ENCODE data around the gene ZFAND3. TPM values are rescaled to one million over a fixed set of nuclear protein-coding genes. Genes with fewer than 3 reads are reported as not detected.

Gene ZFAND3
- total RNA-seq, 4 donors from 2014 or later: 45.0 to 55.2 (median 49.5) TPM

DNA sequence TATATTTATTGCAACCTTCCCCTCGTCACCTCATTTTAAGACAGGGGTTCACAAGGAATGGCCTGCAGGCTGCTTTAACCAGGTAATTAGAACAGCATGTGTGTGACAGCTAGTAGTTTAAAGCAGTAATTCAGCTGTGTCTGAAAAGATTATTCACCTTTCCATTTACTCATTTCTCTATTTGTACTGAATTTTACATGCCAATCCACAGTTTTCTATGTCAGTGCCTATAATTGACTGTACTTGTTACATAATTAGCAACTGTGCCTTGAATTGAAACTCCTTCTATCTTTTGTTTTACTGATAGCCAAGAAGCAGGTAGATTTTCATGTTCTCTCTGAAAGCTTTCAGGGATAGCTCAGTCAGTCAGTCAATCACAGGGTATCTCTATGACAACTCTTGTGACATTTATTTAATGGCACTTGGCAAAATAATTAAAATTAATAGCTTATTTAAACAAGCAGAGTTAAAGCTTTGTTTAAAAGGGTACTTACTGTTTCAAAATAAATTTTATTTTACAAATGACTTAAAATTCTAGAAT, 214.0 kb downstream of the ZFAND3 start:
- H3K27me3 ChIP-seq: no peaks in the 10 kb centered on the region
- ATAC-seq (no peak), DNase-seq (no peak)
- intact Hi-C loops (cut with DNase I; ENCODE audit: low total_unique reads): no loop called here
- H3K4me1 ChIP-seq: peaks cover 38 to 52% of the 10 kb centered on the region in 2 donors
- no peaks in the 10 kb centered on the region for H3K36me3 ChIP-seq
- in situ Hi-C loops (cut with MboI; ENCODE audit: low sequenced_read_pairs in 4 of 4): loop anchor here in 1 of 4 donors (25.0 kb wide), 1 partner anchor 454 kb away; no protein-coding TSS in a partner anchor
- no peaks in the 10 kb centered on the region for H3K9me3 ChIP-seq
- no peak overlapping the region for H3K4me3 ChIP-seq
- TF ChIP-seq POLR2A (IDR thresholded peaks at IDR 0.05): no peak
- TF ChIP-seq, protein P1, sequence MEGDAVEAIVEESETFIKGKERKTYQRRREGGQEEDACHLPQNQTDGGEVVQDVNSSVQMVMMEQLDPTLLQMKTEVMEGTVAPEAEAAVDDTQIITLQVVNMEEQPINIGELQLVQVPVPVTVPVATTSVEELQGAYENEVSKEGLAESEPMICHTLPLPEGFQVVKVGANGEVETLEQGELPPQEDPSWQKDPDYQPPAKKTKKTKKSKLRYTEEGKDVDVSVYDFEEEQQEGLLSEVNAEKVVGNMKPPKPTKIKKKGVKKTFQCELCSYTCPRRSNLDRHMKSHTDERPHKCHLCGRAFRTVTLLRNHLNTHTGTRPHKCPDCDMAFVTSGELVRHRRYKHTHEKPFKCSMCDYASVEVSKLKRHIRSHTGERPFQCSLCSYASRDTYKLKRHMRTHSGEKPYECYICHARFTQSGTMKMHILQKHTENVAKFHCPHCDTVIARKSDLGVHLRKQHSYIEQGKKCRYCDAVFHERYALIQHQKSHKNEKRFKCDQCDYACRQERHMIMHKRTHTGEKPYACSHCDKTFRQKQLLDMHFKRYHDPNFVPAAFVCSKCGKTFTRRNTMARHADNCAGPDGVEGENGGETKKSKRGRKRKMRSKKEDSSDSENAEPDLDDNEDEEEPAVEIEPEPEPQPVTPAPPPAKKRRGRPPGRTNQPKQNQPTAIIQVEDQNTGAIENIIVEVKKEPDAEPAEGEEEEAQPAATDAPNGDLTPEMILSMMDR (IDR thresholded peaks at IDR 0.05 in 4 of 5, conservative IDR thresholded peaks at IDR 0.05 in 1 of 5): no peak
- H3K27ac ChIP-seq: no peak overlapping the region

DNA sequence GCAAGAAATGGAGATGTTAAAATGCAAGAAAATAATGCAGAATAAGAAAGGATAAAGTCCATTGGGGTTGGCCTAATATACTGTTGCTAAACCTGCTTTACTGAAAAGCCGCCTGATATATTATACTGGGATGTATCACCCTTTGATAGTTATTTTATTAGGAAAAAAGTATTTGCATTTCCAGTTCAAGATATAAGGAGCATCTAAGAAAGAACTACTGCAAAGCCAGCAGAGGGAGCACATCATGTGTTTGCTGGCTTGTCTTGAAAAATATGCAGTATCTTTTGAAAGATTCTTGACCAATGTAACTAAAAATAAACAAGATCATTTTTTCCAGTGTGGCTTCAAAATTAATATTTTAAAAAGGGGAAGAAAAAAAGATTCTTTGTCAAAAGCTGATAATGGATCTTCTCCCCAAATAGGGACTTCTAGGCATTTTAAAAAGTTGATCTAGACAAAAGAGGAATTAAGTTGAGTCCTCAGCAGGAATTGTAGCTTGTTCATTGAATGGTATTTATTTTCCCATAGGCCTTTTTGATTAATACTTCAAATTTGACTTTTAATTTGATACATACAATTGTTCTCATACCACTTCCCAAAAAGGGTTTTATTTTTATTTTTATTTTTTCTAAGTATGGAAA, 214.9 kb downstream of the ZFAND3 start:
- Histone ChIP-seq H3K27ac (no peak overlapping the region), H3K9me3 (no peaks in the 10 kb centered on the region), H3K27me3 (no peaks in the 10 kb centered on the region), H3K4me3 (no peak overlapping the region), H3K36me3 (no peaks in the 10 kb centered on the region), H3K4me1 (peaks cover 37 to 60% of the 10 kb centered on the region in 2 donors)
- ATAC-seq (no peak), DNase-seq (no peak)
- in situ Hi-C loops (cut with MboI; ENCODE audit: low sequenced_read_pairs in 4 of 4) (loop anchor here in 1 of 4 donors (25.0 kb wide), 1 partner anchor 453 kb away; no protein-coding TSS in a partner anchor), intact Hi-C loops (cut with DNase I; ENCODE audit: low total_unique reads) (no loop called here)
- TF ChIP-seq POLR2A (IDR thresholded peaks at IDR 0.05): no peak
- TF ChIP-seq, protein P1 (IDR thresholded peaks at IDR 0.05 in 4 of 5, conservative IDR thresholded peaks at IDR 0.05 in 1 of 5): peak in 2 of 5 experiments; percentile 11 to 39

DNA sequence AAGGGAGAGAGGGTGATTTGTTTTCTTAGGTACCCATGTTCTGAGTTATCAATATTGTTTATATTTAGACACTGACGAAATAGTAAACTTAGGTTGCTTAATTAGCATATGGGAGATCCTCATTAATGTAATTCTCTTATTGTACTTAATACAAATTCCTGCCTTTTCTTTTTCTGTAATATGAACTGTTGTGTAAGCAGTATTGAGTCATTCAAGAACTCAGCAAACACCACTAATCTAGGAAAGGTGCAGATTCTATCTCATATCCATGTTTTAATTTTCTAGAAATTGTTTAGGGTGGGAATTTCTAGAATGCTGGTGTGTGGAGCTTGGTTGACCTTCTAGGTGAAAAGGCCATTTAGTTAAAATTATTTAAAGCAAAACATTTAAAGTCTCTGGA, 216.0 kb downstream of the ZFAND3 start:
- Histone ChIP-seq H3K27ac (no peak overlapping the region), H3K4me1 (peaks cover 46 to 69% of the 10 kb centered on the region in 2 donors), H3K4me3 (no peak overlapping the region), H3K36me3 (no peaks in the 10 kb centered on the region), H3K27me3 (no peaks in the 10 kb centered on the region), H3K9me3 (no peaks in the 10 kb centered on the region)
- no peak for TF ChIP-seq POLR2A (IDR thresholded peaks at IDR 0.05)
- TF ChIP-seq, protein P1 (IDR thresholded peaks at IDR 0.05 in 4 of 5, conservative IDR thresholded peaks at IDR 0.05 in 1 of 5): no peak
- DNase-seq (no peak), ATAC-seq (no peak)
- in situ Hi-C loops (cut with MboI; ENCODE audit: low sequenced_read_pairs in 4 of 4) (loop anchor here in 1 of 4 donors (25.0 kb wide), 1 partner anchor 452 kb away; no protein-coding TSS in a partner anchor), intact Hi-C loops (cut with DNase I; ENCODE audit: low total_unique reads) (no loop called here)

DNA sequence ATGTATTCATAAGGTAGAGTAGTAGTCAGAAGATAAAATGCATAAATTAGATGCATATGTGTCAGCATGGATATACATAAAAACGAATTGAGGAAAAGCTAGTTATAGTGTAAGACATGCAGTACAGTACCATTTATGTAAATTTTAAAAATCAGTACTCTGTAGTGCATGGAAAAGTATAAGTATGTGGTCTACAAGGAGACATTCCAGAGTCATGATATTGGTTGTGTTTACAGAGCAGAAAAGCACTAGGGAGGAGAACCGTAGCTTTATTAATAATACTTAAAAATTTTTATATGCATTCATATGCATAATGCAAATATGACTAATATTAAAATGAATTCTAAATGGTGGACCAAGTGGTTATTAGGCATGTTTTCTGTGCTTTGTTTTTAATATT, 220.0 kb downstream of the ZFAND3 start:
- no peak for DNase-seq
- in situ Hi-C loops (cut with MboI; ENCODE audit: low sequenced_read_pairs in 4 of 4): loop anchor here in 1 of 4 donors (25.0 kb wide), 1 partner anchor 448 kb away; no protein-coding TSS in a partner anchor

More for the DNA sequence above, 220.0 kb downstream of the ZFAND3 start:
- Histone ChIP-seq H3K9me3 (no peaks in the 10 kb centered on the region), H3K27ac (no peak overlapping the region), H3K27me3 (no peaks in the 10 kb centered on the region), H3K4me3 (no peak overlapping the region), H3K4me1 (peaks cover 36 to 43% of the 10 kb centered on the region in 2 donors), H3K36me3 (no peaks in the 10 kb centered on the region)
- TF ChIP-seq, protein P1 (IDR thresholded peaks at IDR 0.05 in 4 of 5, conservative IDR thresholded peaks at IDR 0.05 in 1 of 5): no peak
- no peak for TF ChIP-seq POLR2A (IDR thresholded peaks at IDR 0.05)
- ATAC-seq: no peak
- intact Hi-C loops (cut with DNase I; ENCODE audit: low total_unique reads): no loop called here

Measured in gastrocnemius medialis (tissue), 4 donors.